Glomerular visceral epithelial cell (primary cell): Measurements from ENCODE around the gene TEX10.
"Not testable (repeated sequence)": the region's sequence is repeated elsewhere in the genome, so short reads cannot be mapped to it uniquely, and the experiment has no call there.

Experiments used
- DNase-seq: peaks from one replicate; pipeline ENCODE4 v3.0.0-alpha.2; 2016; ENCODE audit errors: extremely low spot score

TEX10 gene

DNA sequence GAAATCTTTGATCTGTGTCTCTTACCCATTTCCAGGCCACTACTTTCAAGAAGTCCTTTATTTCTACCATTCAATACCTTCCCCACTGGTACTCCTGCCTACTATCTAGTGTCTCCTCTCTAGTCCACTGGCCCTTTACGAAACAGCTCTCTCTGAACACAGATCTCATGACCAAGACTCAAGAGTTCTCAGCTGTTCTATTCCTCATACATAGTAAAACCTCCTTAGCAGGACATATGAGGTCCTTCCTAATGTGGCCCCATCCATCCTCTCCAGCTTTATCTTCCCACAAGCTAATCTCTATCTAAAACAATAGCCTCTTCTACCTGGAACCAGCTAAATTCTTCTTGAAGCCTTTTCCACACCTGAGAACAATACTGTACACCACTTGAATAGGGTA, 2.6 kb downstream of the TEX10 start:
- DNase-seq: no peak

DNA sequence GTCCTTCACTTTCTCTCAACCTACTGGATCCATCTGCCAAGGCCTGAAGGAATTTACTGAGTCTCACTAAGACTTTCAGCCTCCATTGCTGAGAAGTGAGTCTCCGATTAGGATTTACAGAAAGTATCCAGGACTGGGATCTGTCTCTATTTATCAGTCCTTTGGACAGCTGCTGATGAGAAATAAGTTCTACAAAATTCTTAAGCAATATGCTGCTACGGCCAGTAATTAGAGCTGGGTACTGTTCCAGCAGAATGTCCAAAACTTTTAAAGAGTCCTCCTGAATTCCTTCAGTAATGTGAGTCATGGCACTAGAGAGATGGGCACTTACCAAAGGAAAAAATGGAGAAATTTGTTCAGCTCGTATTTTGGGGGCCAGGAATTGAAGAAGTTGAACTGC, 5.9 kb downstream of the TEX10 start:
- DNase-seq: no peak

DNA sequence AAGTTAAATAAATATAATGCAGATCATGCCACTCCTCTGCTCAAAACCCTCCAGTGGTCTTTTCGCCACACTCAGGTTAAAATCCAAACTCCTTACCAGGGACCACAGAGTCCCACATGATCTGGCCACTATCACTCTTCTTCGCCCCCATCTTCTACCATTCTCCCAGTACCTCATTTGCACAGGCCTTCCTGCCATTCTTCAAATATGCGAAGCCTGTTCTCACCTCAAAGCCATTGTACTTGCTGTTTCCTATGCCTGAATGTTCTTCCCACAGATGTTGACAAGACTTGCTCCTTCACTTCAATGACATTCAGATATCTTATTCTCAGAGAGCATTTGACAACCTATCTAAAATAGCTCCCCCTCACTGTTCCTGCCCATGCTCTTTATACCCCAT, 10.9 kb downstream of the TEX10 start:
- no peak for DNase-seq

DNA sequence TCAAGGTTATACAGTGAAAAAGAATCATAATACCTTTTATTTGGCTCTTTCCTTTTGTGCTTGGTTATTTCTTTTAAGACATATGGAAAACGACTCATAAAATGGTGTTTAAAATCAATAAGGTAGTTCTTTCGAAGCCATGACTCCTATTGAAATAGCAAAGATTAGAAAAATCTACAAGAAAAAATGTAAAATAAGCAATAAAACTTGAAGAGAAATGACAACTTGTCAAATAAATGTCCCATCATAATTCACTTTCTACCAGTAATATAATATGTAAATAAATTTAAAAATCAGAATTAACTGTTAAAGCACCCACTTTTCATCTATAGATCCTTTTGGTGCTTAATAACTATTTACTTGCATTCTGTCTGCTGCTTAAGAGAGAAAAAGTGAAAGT, 12.5 kb downstream of the TEX10 start:
- no peak for DNase-seq

DNA sequence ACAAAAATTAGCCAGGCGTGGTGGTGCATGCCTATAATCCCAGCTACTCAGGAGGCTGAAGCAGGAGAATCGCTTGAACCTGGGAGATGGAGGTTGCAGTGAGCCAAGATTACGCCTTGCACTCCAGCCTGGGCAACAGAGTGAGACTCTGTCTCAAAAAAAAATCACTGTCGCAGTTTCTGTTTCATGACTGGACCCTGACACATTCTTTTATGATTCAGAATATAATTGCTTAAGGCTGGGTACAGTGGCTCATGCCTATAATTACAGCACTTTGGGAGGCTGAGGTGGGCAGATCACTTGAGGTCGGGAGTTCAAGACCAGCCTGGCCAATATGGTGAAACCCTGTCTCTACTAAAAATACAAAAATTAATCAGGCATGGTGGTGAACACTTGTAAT, 14.0 kb downstream of the TEX10 start:
- not testable (repeated sequence) for DNase-seq

DNA sequence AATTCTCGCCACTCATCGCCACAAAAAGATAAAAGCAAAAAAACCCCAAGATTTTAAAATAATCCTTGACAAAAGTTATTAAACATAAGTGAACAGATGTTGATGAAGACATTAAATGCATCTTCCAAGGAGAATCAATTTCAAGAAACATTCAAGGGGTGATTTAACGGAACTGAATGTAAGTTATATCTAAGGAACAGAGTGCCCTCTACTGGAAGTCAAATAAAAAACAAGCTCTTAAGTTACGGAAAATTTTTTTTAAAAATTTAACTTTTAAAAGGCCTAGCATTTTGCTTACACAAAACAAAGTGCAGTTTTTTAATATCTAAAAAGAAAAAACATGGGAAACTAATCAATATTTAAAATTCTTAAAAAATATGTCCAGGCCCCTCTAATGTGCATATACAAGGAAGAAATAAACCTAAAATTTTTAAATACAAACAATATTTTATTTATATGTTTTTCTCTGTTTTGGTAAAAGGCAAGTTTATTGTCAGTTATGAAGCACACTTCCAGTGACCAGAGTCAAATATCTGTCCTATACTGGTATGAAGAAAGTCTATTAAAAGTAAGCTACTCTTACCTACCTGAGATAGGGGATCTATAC, 28.0 kb downstream of the TEX10 start:
- peak; percentile 13 for DNase-seq

DNA sequence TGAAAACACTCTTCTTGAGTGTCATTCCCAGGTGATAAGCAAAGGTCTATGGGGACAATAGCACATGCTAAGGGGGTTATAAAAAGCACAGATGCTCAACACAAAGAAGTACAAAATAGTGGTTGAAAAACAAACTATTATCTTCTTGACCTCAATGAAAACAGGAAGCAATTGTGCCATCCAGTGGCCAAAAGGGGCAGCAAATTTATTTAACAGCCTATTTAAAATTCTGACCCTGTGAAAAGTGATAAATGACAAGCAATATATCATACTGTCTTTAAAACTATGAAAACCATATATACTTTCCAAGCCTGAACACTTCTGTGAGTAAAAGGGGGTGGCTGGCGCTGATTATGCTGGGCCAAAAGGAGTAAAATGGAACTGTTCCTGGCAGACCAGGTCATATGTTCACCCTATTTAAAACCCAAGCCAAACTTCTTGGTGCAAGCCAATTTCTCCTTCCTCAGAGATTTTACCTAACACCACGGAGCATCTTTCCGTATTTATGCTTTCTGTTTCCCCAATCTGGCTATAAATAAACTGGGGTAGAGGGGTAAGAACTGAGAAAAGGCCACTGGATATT, 29.7 kb downstream of the TEX10 start:
- DNase-seq: peak; percentile 54

DNA sequence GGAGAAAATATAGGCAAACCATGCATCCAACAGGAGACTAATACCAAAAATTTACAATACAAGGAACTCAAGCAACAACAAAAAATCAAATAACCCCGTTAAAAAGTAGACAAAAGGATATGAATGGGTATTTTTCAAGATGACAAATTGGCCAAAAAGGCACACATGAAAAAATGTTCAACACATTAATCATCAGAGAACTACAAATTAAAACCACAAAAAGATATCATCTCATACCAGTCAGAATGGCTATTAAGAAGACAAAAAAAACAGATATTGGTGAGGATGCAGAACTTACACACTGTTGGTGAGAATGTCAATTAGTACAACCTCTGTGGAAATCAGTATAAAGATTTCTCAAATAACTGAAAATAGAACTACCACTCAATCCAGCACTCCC, 35.0 kb downstream of the TEX10 start:
- DNase-seq: peak; percentile 14

DNA sequence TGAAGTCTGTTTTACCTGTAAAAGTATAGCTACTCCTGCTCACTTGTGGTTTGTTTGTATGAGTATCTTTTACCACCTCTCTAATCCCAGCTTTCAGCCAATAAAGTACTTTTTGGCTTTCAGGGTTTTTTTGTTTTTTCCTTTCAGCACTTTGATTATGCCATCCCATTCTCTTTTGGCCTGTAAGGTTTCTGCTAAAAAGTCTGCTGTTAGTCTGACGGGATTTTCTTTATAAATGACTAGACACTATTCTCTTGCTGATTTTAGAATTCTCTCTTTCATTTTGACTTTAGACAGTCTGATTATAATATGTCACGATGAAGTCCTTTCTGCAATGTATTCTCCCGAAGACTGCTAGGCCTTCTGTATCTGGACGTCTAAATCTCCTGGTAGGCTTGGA, 37.2 kb downstream of the TEX10 start:
- DNase-seq: no peak

DNA sequence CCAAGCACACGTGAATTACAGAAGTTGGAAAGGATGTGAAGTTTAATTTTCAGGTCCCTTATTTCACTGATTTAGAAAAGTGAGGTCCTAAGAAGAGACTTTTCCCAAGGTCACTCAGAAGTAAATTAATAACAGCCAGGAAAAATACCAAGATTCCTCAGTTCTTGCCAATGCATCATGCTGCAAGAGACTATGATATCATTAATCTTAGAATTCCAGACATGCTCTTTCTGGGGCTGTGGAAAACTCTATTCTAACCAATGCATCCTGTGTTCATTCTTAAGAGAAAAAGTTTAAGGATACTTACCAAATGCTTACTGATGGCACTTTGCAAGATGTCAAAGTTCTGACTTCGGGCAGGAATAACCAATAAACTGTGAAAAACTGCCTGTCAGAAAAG, 42.8 kb downstream of the TEX10 start:
- DNase-seq: peak; percentile 12

DNA sequence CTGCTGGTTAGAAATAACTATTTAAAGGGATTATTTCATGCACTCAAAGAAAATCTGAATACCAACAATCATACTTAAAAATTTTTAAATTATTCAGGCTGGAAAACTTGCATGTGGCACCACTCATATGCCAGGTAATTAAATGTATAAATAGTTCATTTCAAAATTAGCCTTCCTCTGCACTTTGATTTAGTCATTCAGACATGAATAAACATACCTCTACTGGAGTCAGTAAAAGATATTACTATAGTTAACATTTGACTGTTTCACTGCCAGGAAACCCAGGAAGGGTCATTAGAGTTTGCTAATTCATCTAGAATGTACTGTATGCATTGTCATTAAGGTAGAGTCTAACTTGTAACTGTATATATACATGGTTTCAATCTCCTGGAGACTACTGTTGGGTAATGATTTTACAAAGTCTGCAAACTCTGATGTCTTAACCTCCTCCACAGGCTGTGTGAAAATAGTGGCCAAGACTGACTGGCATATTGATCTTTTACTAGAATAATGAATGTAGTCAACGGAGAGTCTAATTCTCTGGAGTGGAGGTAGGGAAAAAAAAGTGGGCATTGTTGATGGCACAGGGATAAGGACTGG, 43.7 kb downstream of the TEX10 start:
- DNase-seq: no peak

DNA sequence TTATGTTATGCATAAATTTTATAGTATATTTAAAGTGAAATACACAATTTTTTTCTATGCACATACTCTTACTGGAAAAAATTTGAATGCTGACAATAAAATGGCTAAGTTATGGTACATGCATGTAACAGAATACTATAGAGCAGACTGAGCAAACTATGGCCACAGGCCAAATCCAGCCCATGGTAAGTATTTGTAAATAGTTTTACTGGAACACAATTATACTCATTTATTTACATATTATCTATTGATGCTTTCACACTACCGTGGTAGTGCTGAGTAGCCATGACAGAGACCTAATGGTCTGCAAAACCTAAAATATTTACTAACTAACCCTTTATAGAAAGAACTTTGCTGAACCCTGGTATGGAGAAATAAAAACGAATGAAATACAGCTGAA, 45.7 kb downstream of the TEX10 start:
- DNase-seq: no peak

DNA sequence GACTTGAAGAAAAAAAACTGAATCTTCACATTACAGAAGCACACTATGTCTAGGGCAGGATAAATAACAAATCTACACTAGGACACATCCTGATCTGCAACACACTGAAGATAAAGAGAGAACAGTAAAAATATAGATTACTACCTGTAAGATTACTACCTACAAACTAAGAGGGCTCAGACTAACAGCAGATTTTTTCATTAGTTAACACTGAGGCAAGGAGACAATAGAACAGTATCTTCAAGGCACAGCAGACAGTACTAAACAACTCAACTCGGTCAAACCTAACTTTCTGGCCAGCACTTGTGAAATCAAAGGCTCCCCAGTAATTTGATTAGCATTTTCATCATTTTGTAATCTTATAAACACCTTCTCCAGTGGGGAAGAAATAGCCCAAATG, 46.5 kb downstream of the TEX10 start:
- no peak for DNase-seq

DNA sequence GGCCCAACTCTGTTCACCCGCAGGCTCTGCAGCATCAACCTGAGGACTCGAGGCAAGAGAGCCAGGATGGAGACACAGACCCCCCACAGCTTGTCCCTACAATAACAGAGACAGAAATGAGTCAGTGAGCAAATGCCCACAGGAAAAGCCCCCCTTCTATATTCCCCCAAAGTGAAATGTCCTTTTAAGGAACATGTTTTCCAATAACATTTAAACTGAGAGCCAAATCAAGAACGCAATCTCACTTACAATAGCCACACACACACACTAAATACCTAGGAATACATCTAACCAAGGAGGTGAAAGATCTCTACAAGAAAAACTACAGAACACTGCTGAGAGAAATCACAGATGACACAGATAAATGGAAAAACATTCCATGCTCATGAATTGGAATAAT, 49.0 kb downstream of the TEX10 start:
- DNase-seq: no peak

DNA sequence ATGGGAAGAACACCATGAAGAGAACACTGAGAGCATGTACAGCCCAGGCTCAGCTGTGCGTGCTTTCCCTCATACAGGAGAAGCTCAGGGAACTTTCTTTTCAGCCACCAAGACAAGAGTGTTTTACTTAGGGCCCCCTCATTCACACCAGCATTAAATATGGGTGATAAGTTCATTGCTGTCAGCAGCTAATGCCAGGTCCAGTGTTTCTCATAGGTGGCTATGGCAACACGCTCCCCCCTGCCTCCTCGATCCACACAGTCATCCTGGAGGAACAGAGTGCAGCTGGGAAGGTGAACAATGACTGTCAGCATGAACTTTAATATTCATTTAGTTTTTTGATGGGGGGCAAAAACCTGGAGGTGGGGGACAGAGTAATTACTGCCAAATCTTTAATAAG, 54.4 kb downstream of the TEX10 start:
- no peak for DNase-seq

DNA sequence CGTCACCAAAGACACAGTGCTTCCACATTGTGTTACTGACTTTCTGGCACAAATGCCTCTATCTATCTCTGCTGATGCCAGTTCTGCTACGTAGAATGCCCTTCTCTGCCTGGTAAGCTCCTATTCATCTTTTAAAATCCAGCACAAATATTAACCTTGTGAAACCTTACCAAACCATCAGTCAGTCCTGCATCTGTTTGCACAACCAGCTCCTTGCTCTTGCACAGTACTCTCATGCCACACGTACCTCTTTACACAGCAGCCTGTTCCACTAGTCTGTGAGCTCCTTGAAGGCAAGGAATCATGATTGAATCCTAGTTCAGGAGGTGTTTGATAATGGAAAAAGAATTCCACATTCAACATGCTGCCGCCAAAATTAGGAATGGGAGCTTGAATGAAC, 56.3 kb downstream of the TEX10 start:
- DNase-seq: no peak

DNA sequence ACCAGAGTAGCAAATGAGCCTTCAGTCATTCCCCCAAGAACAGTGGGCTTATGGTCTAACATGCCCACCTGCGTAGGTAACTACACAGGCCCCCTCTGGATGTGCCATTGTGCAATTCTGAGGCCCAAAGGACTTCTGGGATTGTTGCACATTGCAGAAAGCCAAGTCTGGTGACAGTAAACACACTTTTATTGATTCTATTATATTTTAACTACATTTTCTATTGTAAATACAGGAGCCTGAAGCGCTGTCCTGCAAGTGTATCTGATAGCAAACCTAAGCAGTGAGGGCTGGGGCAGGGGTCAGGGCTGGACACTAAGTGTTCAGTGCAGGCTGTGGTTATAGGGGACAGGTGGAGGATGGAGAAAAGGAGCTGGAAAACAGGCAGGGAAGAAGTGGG, 57.5 kb downstream of the TEX10 start:
- DNase-seq: no peak

DNA sequence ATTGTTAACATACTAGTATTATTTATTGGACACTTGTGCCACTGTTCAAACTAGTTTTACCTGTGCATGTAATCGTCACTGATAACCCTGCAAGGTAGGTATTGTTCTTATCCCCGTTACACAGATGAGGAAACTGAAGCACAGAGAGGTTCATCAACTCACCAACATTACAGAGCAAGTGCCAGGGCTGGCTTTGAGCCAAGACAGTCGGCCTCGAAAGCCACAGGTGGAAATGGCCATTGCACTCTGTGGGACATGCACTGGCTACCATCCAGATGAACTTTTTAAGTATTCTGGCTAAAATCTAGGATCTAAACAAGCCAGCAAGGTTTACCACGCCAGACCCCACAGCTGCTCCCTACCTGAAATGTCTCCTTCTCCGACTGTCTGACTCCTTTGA, 57.9 kb downstream of the TEX10 start:
- DNase-seq: no peak

DNA sequence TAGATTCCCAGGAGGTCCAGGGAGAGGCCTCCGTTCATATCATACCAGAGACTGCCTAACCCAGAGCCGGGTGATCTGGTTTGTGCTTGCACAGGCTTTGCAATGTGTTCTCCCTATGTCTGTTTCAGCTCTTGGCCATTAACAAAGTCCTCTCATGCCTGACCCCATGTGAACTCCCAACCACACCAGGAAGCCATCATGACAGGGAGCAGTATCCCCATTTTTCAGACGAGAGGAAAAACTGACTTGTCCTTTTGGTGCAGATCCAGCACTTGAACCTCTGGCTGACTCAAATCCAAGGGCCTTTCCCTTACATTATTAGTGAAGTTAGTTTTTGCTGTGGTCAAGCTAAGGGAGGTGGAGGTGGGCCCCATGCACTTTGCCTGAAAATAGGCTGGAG, 58.4 kb downstream of the TEX10 start:
- no peak for DNase-seq

DNA sequence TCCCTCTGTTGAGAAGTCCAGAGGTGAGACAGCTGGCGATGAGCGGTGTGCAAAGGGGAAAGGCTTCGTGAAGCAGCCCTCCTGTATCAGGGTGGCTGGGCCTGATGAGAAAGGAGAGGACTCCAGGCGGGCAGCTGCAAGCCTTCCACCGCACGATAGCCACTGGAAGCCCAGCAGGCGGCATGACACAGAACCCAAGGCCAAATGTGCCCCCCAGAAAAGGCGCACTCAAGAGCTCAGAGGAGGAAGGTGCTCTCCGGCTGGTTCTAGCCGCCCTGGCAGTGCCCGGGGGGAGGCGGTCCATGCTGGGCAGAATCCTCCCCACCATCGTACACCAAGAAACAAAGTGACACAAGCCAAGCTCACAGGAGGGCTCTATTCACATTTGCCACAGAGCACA, 60.3 kb downstream of the TEX10 start:
- DNase-seq: no peak

DNA sequence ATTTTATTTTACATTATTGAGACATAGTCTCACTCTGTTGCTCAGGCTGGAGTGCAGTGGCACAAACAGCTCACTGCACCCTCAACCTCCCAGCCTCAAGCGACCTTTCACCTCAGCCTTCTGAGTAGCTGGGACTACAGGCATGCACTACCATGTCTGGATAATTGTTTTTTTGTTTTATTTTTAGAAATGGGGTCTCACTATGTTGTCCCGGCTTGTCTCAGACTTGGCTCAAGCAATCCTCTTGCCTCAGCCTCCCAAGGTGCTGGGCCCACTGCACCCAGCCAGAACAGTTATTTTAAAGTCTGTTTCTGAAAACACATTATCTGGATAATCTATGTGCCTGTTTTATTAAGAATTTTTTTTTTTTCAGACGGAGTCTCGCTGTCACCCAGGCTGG, 62.0 kb downstream of the TEX10 start:
- DNase-seq: no peak

DNA sequence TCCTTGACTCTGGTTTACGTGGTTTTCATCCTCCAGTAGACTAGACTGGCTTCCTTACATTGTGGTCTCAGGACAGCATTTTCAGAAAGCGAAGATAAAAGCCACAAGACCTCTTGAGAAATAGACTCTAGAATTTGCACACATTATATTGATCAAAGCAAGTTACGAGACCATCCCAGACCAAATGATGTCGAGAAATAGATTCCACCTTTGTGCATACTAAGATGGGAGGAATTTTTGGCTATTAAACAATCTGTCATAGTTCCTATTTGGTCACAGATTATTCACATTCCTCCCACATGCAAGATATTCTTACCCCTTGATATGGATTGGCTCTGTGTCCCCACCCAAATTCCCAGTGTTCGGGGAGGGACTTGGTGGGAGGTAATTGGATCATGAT, 65.6 kb downstream of the TEX10 start:
- no peak for DNase-seq

DNA sequence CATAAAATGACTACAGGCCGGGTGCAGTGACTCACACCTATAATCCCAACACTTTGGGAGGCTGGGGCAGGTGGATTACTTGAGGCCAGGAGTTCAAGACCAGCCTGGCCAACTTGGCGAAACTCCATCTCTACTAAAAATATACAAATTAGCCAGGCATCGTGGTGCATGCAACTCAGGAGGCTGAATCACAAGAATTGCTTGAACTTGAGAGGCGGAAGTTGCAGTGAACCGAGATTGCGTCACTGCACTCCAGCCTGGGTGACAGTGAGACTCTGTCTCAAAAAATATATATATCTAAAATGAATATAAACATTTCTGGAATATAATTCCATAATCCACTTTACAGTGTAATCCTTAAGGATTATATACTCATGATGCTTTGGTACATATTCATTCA, 66.5 kb downstream of the TEX10 start:
- no peak for DNase-seq

DNA sequence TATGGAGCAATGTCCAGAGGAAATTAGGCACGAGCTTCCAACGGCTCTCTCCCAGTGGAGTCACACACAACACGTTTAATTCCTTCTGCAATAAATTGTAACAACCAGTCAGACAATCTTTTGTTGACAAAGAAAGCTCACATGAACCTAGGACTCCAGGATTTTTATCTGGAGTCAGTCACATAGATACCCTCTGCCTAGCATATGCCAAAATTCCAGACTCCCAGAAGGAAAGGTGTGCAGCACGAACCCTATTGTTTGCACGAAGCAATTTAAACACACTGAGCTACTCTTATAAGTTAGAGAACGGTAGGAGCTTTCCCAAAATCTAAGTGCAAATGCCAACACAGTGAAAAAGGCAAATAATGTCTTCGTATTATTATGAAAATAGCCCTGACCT, 67.1 kb downstream of the TEX10 start:
- DNase-seq: no peak
